C4-2B (cell line): ENCODE measurements around the gene DTHD1.

Source experiments
- ZFX ChIP-seq: fragments of 450-650 bp; IDR thresholded peaks from 2 replicates; pipeline ENCODE4 v1.6.1; 2017
- TF ChIP-seq, protein P1 (sequence below): fragments of 450-650 bp; conservative IDR thresholded peaks from 2 replicates; pipeline ENCODE4 v1.5.1; 2017; ENCODE audit warnings: mild to moderate bottlenecking

GRCh38 chr4:36267486-36268268, 13.7 kb upstream of the DTHD1 start:
- TF ChIP-seq, protein P1, sequence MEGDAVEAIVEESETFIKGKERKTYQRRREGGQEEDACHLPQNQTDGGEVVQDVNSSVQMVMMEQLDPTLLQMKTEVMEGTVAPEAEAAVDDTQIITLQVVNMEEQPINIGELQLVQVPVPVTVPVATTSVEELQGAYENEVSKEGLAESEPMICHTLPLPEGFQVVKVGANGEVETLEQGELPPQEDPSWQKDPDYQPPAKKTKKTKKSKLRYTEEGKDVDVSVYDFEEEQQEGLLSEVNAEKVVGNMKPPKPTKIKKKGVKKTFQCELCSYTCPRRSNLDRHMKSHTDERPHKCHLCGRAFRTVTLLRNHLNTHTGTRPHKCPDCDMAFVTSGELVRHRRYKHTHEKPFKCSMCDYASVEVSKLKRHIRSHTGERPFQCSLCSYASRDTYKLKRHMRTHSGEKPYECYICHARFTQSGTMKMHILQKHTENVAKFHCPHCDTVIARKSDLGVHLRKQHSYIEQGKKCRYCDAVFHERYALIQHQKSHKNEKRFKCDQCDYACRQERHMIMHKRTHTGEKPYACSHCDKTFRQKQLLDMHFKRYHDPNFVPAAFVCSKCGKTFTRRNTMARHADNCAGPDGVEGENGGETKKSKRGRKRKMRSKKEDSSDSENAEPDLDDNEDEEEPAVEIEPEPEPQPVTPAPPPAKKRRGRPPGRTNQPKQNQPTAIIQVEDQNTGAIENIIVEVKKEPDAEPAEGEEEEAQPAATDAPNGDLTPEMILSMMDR = no peak
- TF ChIP-seq ZFX = no peak
